A172 (cell line): ENCODE data around the gene TLX1. TPM values are rescaled to one million over a fixed set of nuclear protein-coding genes. Genes with fewer than 3 reads are reported as not detected.
A peak's percentile ranks its signal among the peaks of the same experiment; 100 is the strongest.

Experiments used
- DNase-seq: peaks from one replicate; pipeline ENCODE4 v3.0.0-alpha.2; 2015; ENCODE audit warnings: low spot score
- total RNA-seq: library from RNA; depleted of rRNA; stranded (reverse); fragments of >200 nt; shearing (Covaris generic); gene quantifications from 2 replicates; pipeline ENCODE4 v1.2.3, GENCODE V29; 2014; rRNA removed

The TLX1 gene
- total RNA-seq: not detected in 2 replicates

GRCh38 chr10:101130984-101131961 is at the start of gene TLX1:
Gene TLX1 (plus strand): TSS chr10:101131300. CDS start chr10:101131542, 242 bp downstream.
- DNase-seq: no peak

- no peak for DNase-seq
These were observed 45.3 kb upstream of the TLX1 start for GRCh38 chr10:101085846-101086245.

- DNase-seq: no peak
These were observed 43.7 kb upstream of the TLX1 start for GRCh38 chr10:101087376-101087775.

DNA sequence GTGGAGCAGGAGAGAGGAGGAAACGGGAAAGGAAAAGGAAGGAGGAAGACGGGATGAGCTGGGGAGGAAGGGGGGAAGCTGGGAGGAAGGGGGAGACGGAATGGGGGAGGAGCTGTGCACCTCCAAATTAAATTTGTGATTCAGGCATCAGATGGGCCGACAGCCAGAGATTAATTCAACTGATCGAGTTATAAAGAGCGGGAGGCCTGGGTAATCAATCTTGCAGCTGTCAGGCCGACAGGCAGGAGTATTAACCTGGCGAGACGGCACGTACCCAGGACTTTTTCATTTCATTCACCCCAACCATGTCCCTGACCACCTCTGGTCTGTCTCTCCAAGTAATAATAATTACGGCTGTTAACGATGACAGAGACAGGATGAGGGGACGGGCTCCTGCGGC is 43.1 kb upstream of the TLX1 start:
- DNase-seq: no peak

- no peak for DNase-seq
These were observed 41.4 kb upstream of the TLX1 start for GRCh38 chr10:101089520-101090299.

DNA sequence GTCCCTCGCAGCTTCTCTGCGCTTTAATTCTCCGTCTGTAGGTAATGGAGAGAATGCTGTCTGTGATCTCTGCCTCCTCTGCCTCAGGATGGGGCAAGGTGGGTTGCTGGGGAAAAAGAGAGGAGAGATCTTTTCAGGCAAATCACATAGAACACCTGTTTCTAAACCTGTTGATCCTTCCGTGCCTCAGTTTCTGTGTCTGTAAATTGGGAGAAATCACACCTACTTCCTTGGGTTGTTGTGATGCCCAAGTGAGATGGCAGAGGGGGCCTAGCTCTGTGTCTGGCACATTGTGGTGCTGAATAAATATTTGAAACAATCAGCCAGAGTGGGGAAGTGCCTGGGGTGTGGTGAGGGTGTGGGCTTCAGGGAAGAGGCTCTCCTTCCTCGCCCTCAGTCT is 40.5 kb upstream of the TLX1 start:
- DNase-seq: no peak

GRCh38 chr10:101091546-101092290 is 39.4 kb upstream of the TLX1 start:
- no peak for DNase-seq

GRCh38 chr10:101092881-101093354 is 38.2 kb upstream of the TLX1 start:
- no peak for DNase-seq

DNA sequence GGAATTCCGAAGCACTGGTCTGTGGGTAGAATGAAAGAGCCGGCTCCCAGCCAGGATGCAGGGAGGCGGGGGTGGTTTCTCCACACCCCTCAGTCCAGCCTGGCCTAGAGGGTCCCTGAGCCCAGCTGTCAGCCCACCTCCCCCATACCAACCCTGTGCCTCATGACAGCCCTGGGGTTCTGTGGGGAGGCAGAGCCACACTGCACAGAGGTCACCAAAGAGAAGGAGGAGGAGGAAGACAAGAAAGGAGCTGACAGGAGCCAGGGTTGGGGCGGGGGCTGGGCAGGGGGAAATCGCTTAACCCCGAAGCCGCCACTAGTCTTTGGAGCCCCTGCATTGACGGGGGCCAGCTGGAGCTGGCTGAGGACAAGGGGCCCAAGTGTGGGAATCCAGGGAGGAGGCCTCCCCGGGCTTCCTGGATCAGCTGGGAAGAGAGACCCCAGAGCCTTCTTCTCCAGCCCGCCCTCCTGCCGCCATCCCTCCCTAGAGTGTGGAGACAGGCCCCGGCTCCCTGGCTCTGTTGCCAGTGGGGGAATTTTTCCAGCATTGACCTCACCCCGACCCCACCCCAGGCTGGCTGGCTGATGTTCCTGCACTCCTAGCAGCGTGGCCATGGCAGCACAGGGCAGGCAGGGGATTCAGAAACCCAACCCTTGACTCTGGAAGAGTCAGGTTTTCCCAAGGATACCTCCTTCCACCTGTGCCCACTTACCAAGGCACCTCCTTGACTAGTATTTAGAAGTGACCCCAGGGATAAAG is 36.8 kb upstream of the TLX1 start:
- DNase-seq: no peak

DNA sequence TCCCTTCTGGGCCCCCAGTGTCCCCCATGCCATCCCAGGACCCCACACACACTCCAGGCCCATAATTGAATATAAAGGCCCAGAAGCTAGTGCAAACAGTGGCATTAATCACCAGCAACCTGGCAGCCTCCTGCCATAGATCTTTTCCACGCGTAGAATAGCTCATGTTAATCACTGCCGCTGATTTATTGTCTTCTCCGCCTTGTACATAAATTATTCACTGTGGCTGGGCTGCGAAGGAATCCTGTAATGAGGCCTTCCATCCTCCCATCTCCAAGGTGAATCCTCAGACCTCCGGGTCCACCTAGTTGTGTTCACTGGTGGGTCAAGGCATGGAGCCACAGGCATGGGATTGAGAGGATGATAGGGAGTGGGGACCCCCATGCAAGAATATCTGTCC is 36.1 kb upstream of the TLX1 start:
- no peak for DNase-seq

DNA sequence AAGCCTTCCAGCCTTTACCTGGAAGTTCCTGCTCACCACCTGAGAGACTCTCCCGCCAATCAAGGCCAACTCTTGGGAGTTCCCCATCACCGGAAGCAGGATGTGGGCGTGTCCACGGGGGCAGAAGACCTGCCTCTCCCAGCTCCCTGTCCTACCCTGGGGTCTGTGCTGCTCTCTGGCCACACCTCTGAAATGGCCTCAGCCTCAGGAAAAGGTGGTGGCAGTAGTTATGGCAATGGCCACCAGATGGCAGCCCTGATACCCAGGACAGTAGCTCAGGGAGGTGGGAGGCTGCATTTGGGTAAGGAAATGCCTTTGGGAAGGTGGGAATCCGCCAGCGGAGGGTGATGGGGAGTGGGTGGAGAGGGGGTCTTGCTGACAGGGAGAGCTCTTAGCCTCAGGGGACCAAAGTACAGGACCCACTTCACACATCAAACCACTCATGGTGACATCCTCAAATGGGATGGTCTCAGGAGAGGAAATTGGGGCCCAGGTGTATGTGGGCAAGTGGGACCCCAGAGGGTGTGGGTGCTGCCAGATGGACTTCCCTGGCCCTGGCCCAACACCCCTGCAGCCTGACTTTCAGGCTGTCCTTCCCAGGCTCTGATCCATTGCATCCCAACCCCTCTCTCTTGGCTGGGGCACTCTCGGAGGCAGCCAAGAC is 35.4 kb upstream of the TLX1 start:
- DNase-seq: peak; percentile 85

GRCh38 chr10:101096378-101096777 is 34.7 kb upstream of the TLX1 start:
- no peak for DNase-seq

GRCh38 chr10:101097881-101098280 is 33.2 kb upstream of the TLX1 start:
- no peak for DNase-seq

DNA sequence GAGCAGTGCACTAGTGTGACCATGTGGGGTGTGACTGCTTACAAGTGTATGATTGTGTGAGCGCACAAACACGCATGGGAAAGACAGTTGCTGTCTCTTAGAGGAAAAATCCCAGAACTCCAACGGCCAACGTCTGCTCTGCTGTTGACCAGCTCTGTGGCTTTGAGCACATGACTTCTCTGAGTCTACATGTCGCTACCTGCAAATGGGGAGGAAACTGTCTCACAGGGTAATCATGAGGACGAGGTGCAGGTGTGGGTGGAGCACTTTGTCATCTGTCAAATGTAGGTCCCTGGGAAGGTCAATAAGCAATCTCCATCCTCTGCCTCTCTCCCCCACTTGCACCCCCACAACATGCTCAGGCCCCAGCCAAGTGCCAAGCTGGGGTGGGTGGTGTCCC is 31.2 kb upstream of the TLX1 start:
- DNase-seq: no peak

DNA sequence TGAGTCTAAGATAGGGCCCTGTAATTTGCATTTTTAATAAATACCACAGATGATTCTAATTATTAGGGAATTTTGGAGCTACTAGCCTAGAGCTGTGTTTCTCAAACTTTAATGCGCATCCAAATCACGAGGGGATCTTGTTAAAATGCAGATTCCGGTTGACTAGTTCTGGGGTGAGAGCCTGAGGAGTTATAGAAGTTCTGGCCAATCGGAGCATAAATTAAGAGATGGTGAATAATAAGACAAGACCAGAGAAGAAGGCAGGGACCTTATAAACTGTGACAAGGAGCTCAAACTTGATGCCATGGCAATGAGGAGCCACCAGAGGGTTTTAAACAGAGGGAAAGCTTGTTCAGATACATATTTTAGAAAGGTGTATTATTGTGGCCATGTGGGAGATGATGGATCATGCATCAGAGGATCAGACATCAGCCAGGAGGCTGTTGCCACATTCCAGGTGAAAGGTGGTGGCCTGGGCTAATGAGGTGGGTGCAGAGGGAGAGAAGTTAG is 29.7 kb upstream of the TLX1 start:
- no peak for DNase-seq

- DNase-seq: no peak
These were observed 27.7 kb upstream of the TLX1 start for GRCh38 chr10:101103430-101103829.

DNA sequence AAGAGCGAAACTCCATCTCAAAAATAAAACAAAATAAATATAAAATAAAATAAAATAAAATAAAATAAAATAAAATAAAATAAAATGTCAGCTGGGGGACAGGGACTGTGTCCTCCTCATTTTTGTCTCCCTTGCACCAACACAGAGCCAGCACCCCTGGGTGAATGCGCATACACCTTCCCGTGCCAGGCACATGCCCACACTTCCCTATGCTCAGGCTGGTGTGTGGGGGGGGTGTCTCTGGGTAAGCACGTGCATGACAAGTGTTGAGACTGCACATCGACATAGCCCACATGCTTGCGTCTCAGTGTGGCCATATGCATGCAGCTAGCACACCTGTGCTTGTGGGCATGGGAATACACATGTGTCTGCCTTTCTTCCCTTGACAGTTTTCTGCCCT is 24.7 kb upstream of the TLX1 start:
- DNase-seq: no peak

GRCh38 chr10:101107771-101108170 is 23.3 kb upstream of the TLX1 start:
- no peak for DNase-seq

- DNase-seq: no peak
These were observed 20.1 kb upstream of the TLX1 start for GRCh38 chr10:101110856-101111523.

GRCh38 chr10:101111547-101111946 is 19.6 kb upstream of the TLX1 start:
- DNase-seq: no peak
